HG02678 (cell line): ENCODE data around the gene GSG1.
"Not testable (repeated sequence)": the region's sequence is repeated elsewhere in the genome, so short reads cannot be mapped to it uniquely, and the experiment has no call there.

Experiments
- ATAC-seq: cut with Tn5 transposase; IDR thresholded peaks from one replicate; pipeline ENCODE4 v1.9.1; 2021; ENCODE audit warnings: mild to moderate bottlenecking, moderate library complexity; ENCODE audit not compliant: unreplicated experiment

Gene GSG1

GRCh38 chr12:13066014-13066413 is 37.5 kb downstream of the GSG1 start:
- ATAC-seq = no peak

GRCh38 chr12:13062669-13063068 is 40.8 kb downstream of the GSG1 start:
- ATAC-seq = no peak

- ATAC-seq = no peak
Measured at GRCh38 chr12:13061377-13061776, 42.1 kb downstream of the GSG1 start.

GRCh38 chr12:13060581-13060980 is 42.9 kb downstream of the GSG1 start:
- no peak for ATAC-seq

GRCh38 chr12:13053617-13054016 is 49.9 kb downstream of the GSG1 start:
- not testable (repeated sequence) for ATAC-seq

- ATAC-seq = no peak
Measured at GRCh38 chr12:13052421-13052820, 51.0 kb downstream of the GSG1 start.

GRCh38 chr12:13049816-13050215 is 53.7 kb downstream of the GSG1 start:
- no peak for ATAC-seq

- ATAC-seq = no peak
Measured at GRCh38 chr12:13046964-13047363, 56.5 kb downstream of the GSG1 start.

- ATAC-seq = no peak
Measured at GRCh38 chr12:13045816-13046215, 57.7 kb downstream of the GSG1 start.

- ATAC-seq = no peak
Measured at GRCh38 chr12:13044906-13045299, 58.6 kb downstream of the GSG1 start.

- ATAC-seq = peak; percentile 90
Measured at GRCh38 chr12:13044002-13044905, 59.2 kb downstream of the GSG1 start, which contains the start of gene FAM234B. FAM234B (plus strand) TSS chr12:13044381; CDS start chr12:13044404, 23 bp downstream.

- no peak for ATAC-seq
Measured at GRCh38 chr12:13042666-13043230, 60.7 kb downstream of the GSG1 start.

- ATAC-seq = no peak
Measured at GRCh38 chr12:13041224-13041623, 62.2 kb downstream of the GSG1 start.

- ATAC-seq = no peak
Measured at GRCh38 chr12:13039328-13039956, 64.0 kb downstream of the GSG1 start.

- no peak for ATAC-seq
Measured at GRCh38 chr12:13038491-13039161, 64.8 kb downstream of the GSG1 start.

- no peak for ATAC-seq
Measured at GRCh38 chr12:13036881-13037280, 66.6 kb downstream of the GSG1 start.

- ATAC-seq = not testable (repeated sequence)
Measured at GRCh38 chr12:13035335-13035734, 68.1 kb downstream of the GSG1 start.
